H9 (cell line): ENCODE measurements around the gene WDR37. TPM values are rescaled to one million over a fixed set of nuclear protein-coding genes. Genes with fewer than 3 reads are reported as not detected.

Experiments
- DNase-seq: peaks from one replicate; pipeline ENCODE4 v3.0.0-alpha.2; 2017
- H2AFZ ChIP-seq: one replicate; pipeline ENCODE4 v1.6.1; 2013; ENCODE audit warnings: mild to moderate bottlenecking, low read length, control low read depth, moderate library complexity
- H2AK5ac ChIP-seq: 2 replicates; pipeline ENCODE4 v1.6.1; 2013; ENCODE audit warnings: low read length, control low read depth, mixed read lengths; ENCODE audit not compliant: insufficient read length
- H2BK120ac ChIP-seq: one replicate; pipeline ENCODE4 v1.6.1; 2013; ENCODE audit warnings: low read depth, mild to moderate bottlenecking, low read length, control low read depth, inconsistent platforms; ENCODE audit not compliant: poor library complexity, severe bottlenecking
- H2BK12ac ChIP-seq: 2 replicates; pipeline ENCODE4 v1.6.1; 2013; ENCODE audit warnings: low read length, control low read depth, mixed read lengths, low read depth; ENCODE audit not compliant: insufficient read length
- H2BK15ac ChIP-seq: 2 replicates; pipeline ENCODE4 v1.6.1; 2013; ENCODE audit warnings: low read depth, low read length, control low read depth
- H2BK20ac ChIP-seq: one replicate; pipeline ENCODE4 v1.6.1; 2013; ENCODE audit warnings: low read depth, mild to moderate bottlenecking, low read length, control low read depth, inconsistent platforms; ENCODE audit not compliant: poor library complexity, severe bottlenecking
- H2BK5ac ChIP-seq: 2 replicates; pipeline ENCODE4 v1.6.1; 2013; ENCODE audit warnings: low read length, control low read depth, mixed read lengths; ENCODE audit not compliant: insufficient read length
- H3K14ac ChIP-seq: 2 replicates; pipeline ENCODE4 v1.6.1; 2013; ENCODE audit warnings: low read length, control low read depth; ENCODE audit not compliant: insufficient read depth
- H3K18ac ChIP-seq: 2 replicates; pipeline ENCODE4 v1.6.1; 2013; ENCODE audit warnings: low read depth, mild to moderate bottlenecking, mixed read lengths, low read length, control low read depth; ENCODE audit not compliant: insufficient read length
- H3K23ac ChIP-seq: 2 replicates; pipeline ENCODE4 v1.6.1; 2013; ENCODE audit warnings: low read length, control low read depth, mixed read lengths, low read depth; ENCODE audit not compliant: insufficient read length
- H3K23me2 ChIP-seq: 2 replicates; pipeline ENCODE4 v1.6.1; 2013; ENCODE audit warnings: low read depth, mild to moderate bottlenecking, mixed read lengths, low read length, control low read depth; ENCODE audit not compliant: insufficient read length, poor library complexity, severe bottlenecking
- H3K27ac ChIP-seq: 2 replicates; pipeline ENCODE4 v1.5.1; 2013; ENCODE audit warnings: low read length, control low read depth, mixed read lengths, low read depth; ENCODE audit not compliant: insufficient read length
- H3K27me3 ChIP-seq: 2 replicates; pipeline ENCODE4 v1.6.1; 2013; ENCODE audit warnings: low read length, control low read depth, inconsistent platforms; ENCODE audit not compliant: insufficient read depth
- H3K4ac ChIP-seq: 2 replicates; pipeline ENCODE4 v1.6.1; 2013; ENCODE audit warnings: low read depth, mild to moderate bottlenecking, control low read depth, inconsistent platforms, low read length, moderate library complexity
- H3K4me1 ChIP-seq: 2 replicates; pipeline ENCODE4 v1.6.1; 2013; ENCODE audit warnings: low read length, control low read depth, inconsistent platforms; ENCODE audit not compliant: insufficient read depth
- H3K4me2 ChIP-seq: 2 replicates; pipeline ENCODE4 v1.6.1; 2013; ENCODE audit warnings: low read length, control low read depth, mixed read lengths; ENCODE audit not compliant: insufficient read length, insufficient read depth
- H3K56ac ChIP-seq: 2 replicates; pipeline ENCODE4 v1.6.1; 2013; ENCODE audit warnings: low read depth, mild to moderate bottlenecking, mixed read lengths, low read length, control low read depth; ENCODE audit not compliant: insufficient read length
- H3K79me1 ChIP-seq: 2 replicates; pipeline ENCODE4 v1.6.1; 2013; ENCODE audit warnings: low read depth, mild to moderate bottlenecking, moderate library complexity, low read length, control low read depth, inconsistent platforms; ENCODE audit not compliant: insufficient read depth, poor library complexity, severe bottlenecking
- H3K79me2 ChIP-seq: 2 replicates; pipeline ENCODE4 v1.6.1; 2013; ENCODE audit warnings: low read length, control low read depth, inconsistent platforms; ENCODE audit not compliant: insufficient read depth
- H3K9ac ChIP-seq: 2 replicates; pipeline ENCODE4 v1.6.1; 2013; ENCODE audit warnings: low read length, control low read depth, mixed read lengths; ENCODE audit not compliant: insufficient read length; ENCODE audit errors: extremely low read depth
- H3K9me3 ChIP-seq: one replicate; pipeline ENCODE4 v1.6.1; 2013; ENCODE audit warnings: low read depth, low read length, inconsistent platforms; ENCODE audit not compliant: control insufficient read depth
- H3T11ph ChIP-seq: one replicate; pipeline ENCODE4 v1.6.1; 2013; ENCODE audit warnings: mild to moderate bottlenecking, low read length, control low read depth, inconsistent platforms
- H4K20me1 ChIP-seq: one replicate; pipeline ENCODE4 v1.6.1; 2013; ENCODE audit not compliant: control insufficient read depth, insufficient read length, insufficient read depth
- H4K5ac ChIP-seq: 2 replicates; pipeline ENCODE4 v1.6.1; 2013; ENCODE audit warnings: low read depth, mild to moderate bottlenecking, mixed read lengths, low read length, control low read depth; ENCODE audit not compliant: insufficient read length
- H4K8ac ChIP-seq: replicated peaks from 2 replicates; pipeline ENCODE4 v1.6.1; 2013; ENCODE audit warnings: low read length, control low read depth, mixed read lengths, low read depth; ENCODE audit not compliant: insufficient read length
- H4K91ac ChIP-seq: 2 replicates; pipeline ENCODE4 v1.6.1; 2013; ENCODE audit warnings: low read depth, mild to moderate bottlenecking, moderate library complexity, mixed read lengths, low read length, control low read depth; ENCODE audit not compliant: insufficient read length
- H3K27ac Mint-ChIP-seq, 3 experiments: 2 replicates in 2 of 3; 3 replicates in 1 of 3; pipeline ENCODE4 v1.8.0; 2020 to 2021; ENCODE audit warnings: mixed read lengths in 3 of 3, mild to moderate bottlenecking in 1 of 3, moderate library complexity in 1 of 3
- H3K27me3 Mint-ChIP-seq: 2 replicates; pipeline ENCODE4 v1.8.0; 2021; ENCODE audit warnings: low read depth, mild to moderate bottlenecking, moderate library complexity, mixed read lengths
- H3K36me3 Mint-ChIP-seq, 3 experiments: 2 replicates in 2 of 3; 3 replicates in 1 of 3; pipeline ENCODE4 v1.8.0; 2020 to 2021; ENCODE audit warnings: low read depth in 3 of 3, mixed read lengths in 3 of 3; ENCODE audit not compliant: insufficient read depth in 1 of 3
- H3K4me1 Mint-ChIP-seq, 2 experiments: 2 replicates each; pipeline ENCODE4 v1.8.0; 2020; ENCODE audit warnings: mixed read lengths in 2 of 2
- H3K4me3 Mint-ChIP-seq, 2 experiments: 2 replicates in 1 of 2; 3 replicates in 1 of 2; pipeline ENCODE4 v1.8.0; 2020 to 2021; ENCODE audit warnings: mild to moderate bottlenecking in 2 of 2, mixed read lengths in 2 of 2, moderate library complexity in 1 of 2
- H3K9me3 Mint-ChIP-seq, 2 experiments: 2 replicates in 1 of 2; 3 replicates in 1 of 2; pipeline ENCODE4 v1.8.0; 2020; ENCODE audit warnings: mild to moderate bottlenecking in 2 of 2, mixed read lengths in 2 of 2, moderate library complexity in 1 of 2
- WGBS: extraction: QIAGEN DNeasy Blood & Tissue Kit; methylation state at CpG from one replicate; pipeline ENCODE4 v1.1.7; 2013; ENCODE audit warnings: missing lambda C conversion rate, low lambda C conversion rate, mixed read lengths; ENCODE audit not compliant: insufficient read length; ENCODE audit errors: extremely low coverage; 5-methylcytosine and 5-hydroxymethylcytosine counted together
- total RNA-seq: library from RNA; stranded (reverse); gene quantifications from 2 replicates; pipeline ENCODE4 v1.2.1, GENCODE V29; 2021
- TF ChIP-seq, protein P1 (sequence below): fragments of 200-600 bp; sonication (generic); conservative IDR thresholded peaks from 3 replicates; pipeline ENCODE4 v1.8.0; 2021; ENCODE audit warnings: antibody characterized with exemption, mild to moderate bottlenecking

Gene WDR37
- total RNA-seq, 1 experiment from 2014 or later, result 13.1 TPM

DNA sequence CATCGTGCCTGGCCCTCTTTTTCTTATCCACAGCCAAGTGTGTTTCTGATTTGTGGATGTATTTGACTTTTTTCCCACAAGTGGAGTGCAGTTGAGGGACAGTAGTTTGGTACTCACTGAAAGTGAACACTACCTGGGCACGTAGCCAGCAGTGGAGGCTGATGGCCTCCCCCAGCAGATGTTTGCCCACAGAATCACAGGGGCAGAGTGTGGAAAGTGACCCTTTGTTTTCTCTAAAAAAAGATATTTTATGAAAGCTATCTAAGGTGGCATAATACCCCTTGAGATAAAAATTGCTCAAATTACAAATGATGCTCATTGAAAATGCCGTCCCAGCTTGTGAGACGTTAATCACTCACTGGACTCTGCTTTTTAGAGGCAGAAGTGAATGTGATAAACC is 29.1 kb downstream of the WDR37 start:
- H3K23me2 ChIP-seq, result no peaks in the 10 kb centered on the region
- WGBS, result no CpG with 5 or more reads among the region's 4 CpGs
- H3T11ph ChIP-seq, result no peak overlapping the region
- no peak overlapping the region for H3K4me2 ChIP-seq
- no peaks in the 10 kb centered on the region; a peak in 1 of 5 replicates for H3K9me3 Mint-ChIP-seq
- no peak overlapping the region for H4K91ac ChIP-seq
- H3K27ac ChIP-seq, result no peak overlapping the region
- no peaks in the 10 kb centered on the region for H3K27me3 Mint-ChIP-seq
- H3K18ac ChIP-seq, result no peak overlapping the region
- H2AK5ac ChIP-seq, result no peak overlapping the region
- H3K9ac ChIP-seq, result no peak overlapping the region
- H4K8ac ChIP-seq, result no peak overlapping the region
- no peak overlapping the region for H2BK12ac ChIP-seq
- H3K4me1 ChIP-seq, result no peaks in the 10 kb centered on the region
- no peak overlapping the region for H3K56ac ChIP-seq
- no peak overlapping the region for H2BK120ac ChIP-seq
- no peaks in the 10 kb centered on the region for H3K4me1 Mint-ChIP-seq
- no peaks in the 10 kb centered on the region for H3K79me1 ChIP-seq
- peaks cover 8 to 60% (median 42%) of the 10 kb centered on the region in 3 experiments; a peak in 6 of 7 replicates for H3K36me3 Mint-ChIP-seq
- no peaks in the 10 kb centered on the region for H3K79me2 ChIP-seq
- H3K27me3 ChIP-seq, result no peaks in the 10 kb centered on the region
- no peak overlapping the region for H2AFZ ChIP-seq
- no peak overlapping the region for H2BK15ac ChIP-seq
- no peak overlapping the region for H2BK5ac ChIP-seq
- H3K4ac ChIP-seq, result no peak overlapping the region
- no peak overlapping the region for H4K5ac ChIP-seq
- H3K14ac ChIP-seq, result no peak overlapping the region
- H3K27ac Mint-ChIP-seq, result no peak overlapping the region
- no peak for DNase-seq
- H2BK20ac ChIP-seq, result no peak overlapping the region
- no peaks in the 10 kb centered on the region for H3K9me3 ChIP-seq
- TF ChIP-seq, protein P1, sequence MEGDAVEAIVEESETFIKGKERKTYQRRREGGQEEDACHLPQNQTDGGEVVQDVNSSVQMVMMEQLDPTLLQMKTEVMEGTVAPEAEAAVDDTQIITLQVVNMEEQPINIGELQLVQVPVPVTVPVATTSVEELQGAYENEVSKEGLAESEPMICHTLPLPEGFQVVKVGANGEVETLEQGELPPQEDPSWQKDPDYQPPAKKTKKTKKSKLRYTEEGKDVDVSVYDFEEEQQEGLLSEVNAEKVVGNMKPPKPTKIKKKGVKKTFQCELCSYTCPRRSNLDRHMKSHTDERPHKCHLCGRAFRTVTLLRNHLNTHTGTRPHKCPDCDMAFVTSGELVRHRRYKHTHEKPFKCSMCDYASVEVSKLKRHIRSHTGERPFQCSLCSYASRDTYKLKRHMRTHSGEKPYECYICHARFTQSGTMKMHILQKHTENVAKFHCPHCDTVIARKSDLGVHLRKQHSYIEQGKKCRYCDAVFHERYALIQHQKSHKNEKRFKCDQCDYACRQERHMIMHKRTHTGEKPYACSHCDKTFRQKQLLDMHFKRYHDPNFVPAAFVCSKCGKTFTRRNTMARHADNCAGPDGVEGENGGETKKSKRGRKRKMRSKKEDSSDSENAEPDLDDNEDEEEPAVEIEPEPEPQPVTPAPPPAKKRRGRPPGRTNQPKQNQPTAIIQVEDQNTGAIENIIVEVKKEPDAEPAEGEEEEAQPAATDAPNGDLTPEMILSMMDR, result no peak
- no peak overlapping the region for H3K23ac ChIP-seq
- no peak overlapping the region for H3K4me3 Mint-ChIP-seq
- no peaks in the 10 kb centered on the region for H4K20me1 ChIP-seq
